WTC11 (cell line): ENCODE measurements around the gene SCAI. TPM values are rescaled to one million over a fixed set of nuclear protein-coding genes. Genes with fewer than 3 reads are reported as not detected.

ENCODE experiments used
- ATAC-seq: fragments of 200-7000 bp; cut with Tn5 transposase; 2 replicates; pipeline ENCODE4 v1.10.0; 2021; ENCODE audit warnings: mild to moderate bottlenecking, moderate library complexity
- CTCF ChIA-PET: fragments of 300-600 bp; sonication (Branson Sonifier 250); formaldehyde crosslinking; loops from one replicate; lab custom pipeline; 2021; ENCODE audit warnings: antibody characterized with exemption; lab: Charles Lee
- POLR2A ChIA-PET: fragments of 350-600 bp; sonication (Branson Sonifier 250); formaldehyde crosslinking; loops from one replicate; lab custom pipeline; 2021; ENCODE audit warnings: antibody characterized with exemption; lab: Charles Lee
- DNase-seq: peaks from one replicate; pipeline ENCODE4 v3.0.0; 2021; ENCODE audit warnings: low spot score
- H3K27ac Mint-ChIP-seq: 2 replicates; pipeline ENCODE4 v1.8.0; 2021; ENCODE audit warnings: mixed read lengths
- H3K27me3 Mint-ChIP-seq: 2 replicates; pipeline ENCODE4 v1.8.0; 2021; ENCODE audit warnings: low read depth, mild to moderate bottlenecking, moderate library complexity, mixed read lengths
- H3K36me3 Mint-ChIP-seq: 2 replicates; pipeline ENCODE4 v1.8.0; 2021; ENCODE audit warnings: mixed read lengths
- H3K4me1 Mint-ChIP-seq: 2 replicates; pipeline ENCODE4 v1.8.0; 2022; ENCODE audit warnings: mixed read lengths
- H3K4me3 Mint-ChIP-seq: 2 replicates; pipeline ENCODE4 v1.8.0; 2021; ENCODE audit warnings: mild to moderate bottlenecking, moderate library complexity, mixed read lengths
- H3K9me3 Mint-ChIP-seq: 2 replicates; pipeline ENCODE4 v1.8.0; 2021; ENCODE audit warnings: mixed read lengths
- ATF1 ChIP-seq: sonication (generic); formaldehyde crosslinking; IDR thresholded peaks from 2 replicates; pipeline ENCODE4 v1.8.1; 2023; ENCODE audit warnings: mild to moderate bottlenecking, moderate library complexity, missing genetic modification reagents
- ATF2 ChIP-seq: sonication (generic); formaldehyde crosslinking; IDR thresholded peaks from 2 replicates; pipeline ENCODE4 v1.8.1; 2022; ENCODE audit warnings: low read depth, missing genetic modification reagents, borderline replicate concordance
- ATF6 ChIP-seq: sonication (generic); formaldehyde crosslinking; IDR thresholded peaks from 2 replicates; pipeline ENCODE4 v1.8.1; 2023; ENCODE audit warnings: mild to moderate bottlenecking, missing genetic modification reagents
- CTCF ChIP-seq: fragments of 200-600 bp; IDR thresholded peaks from 2 replicates; pipeline ENCODE4 v1.8.0; 2022; ENCODE audit warnings: antibody characterized with exemption
- FOXJ3 ChIP-seq: sonication (generic); formaldehyde crosslinking; IDR thresholded peaks from 2 replicates; pipeline ENCODE4 v1.9.0; 2021; ENCODE audit warnings: missing genetic modification reagents, mild to moderate bottlenecking, borderline replicate concordance
- GTF2I ChIP-seq: fragments of 250-450 bp; sonication (Bioruptor Pico); conservative IDR thresholded peaks from 2 replicates; pipeline ENCODE4 v1.4.0; 2021; ENCODE audit warnings: mild to moderate bottlenecking
- IRF1 ChIP-seq: sonication (generic); formaldehyde crosslinking; IDR thresholded peaks from 2 replicates; pipeline ENCODE4 v1.8.0; 2023; ENCODE audit warnings: missing genetic modification reagents
- MXD4 ChIP-seq: fragments of 250-450 bp; sonication (Bioruptor Pico); IDR thresholded peaks from 2 replicates; pipeline ENCODE4 v1.8.0; 2021; ENCODE audit warnings: mild to moderate bottlenecking, moderate library complexity, borderline replicate concordance
- NR2C2 ChIP-seq: sonication (generic); formaldehyde crosslinking; IDR thresholded peaks from 2 replicates; pipeline ENCODE4 v1.8.0; 2022; ENCODE audit warnings: mild to moderate bottlenecking, missing genetic modification reagents
- PRDM15 ChIP-seq: sonication (generic); formaldehyde crosslinking; IDR thresholded peaks from 2 replicates; pipeline ENCODE4 v1.8.0; 2022; ENCODE audit warnings: missing genetic modification reagents
- SP1 ChIP-seq: sonication (generic); formaldehyde crosslinking; conservative IDR thresholded peaks from 2 replicates; pipeline ENCODE4 v1.8.1; 2022; ENCODE audit warnings: missing genetic modification reagents
- ZMAT4 ChIP-seq: fragments of 250-450 bp; sonication (Bioruptor Pico); IDR thresholded peaks from 2 replicates; pipeline ENCODE4 v1.9.0; 2021; ENCODE audit warnings: mild to moderate bottlenecking
- ZNF263 ChIP-seq: sonication (generic); formaldehyde crosslinking; IDR thresholded peaks from 2 replicates; pipeline ENCODE4 v1.8.1; 2022; ENCODE audit warnings: low read depth, mild to moderate bottlenecking, moderate library complexity, missing genetic modification reagents
- total RNA-seq: library from RNA; stranded (reverse); gene quantifications from 3 replicates; pipeline ENCODE4 v1.2.3, GENCODE V29; 2021

Gene SCAI
- total RNA-seq, 1 experiment from 2014 or later = 20.4 TPM

GRCh38 chr9:125153712-125154367 is 10.5 kb upstream of the SCAI start (continued):
- TF ChIP-seq ATF2 (CRISPR knock-in tag) = no peak
- TF ChIP-seq, all 79 proteins: peak for 0

DNA sequence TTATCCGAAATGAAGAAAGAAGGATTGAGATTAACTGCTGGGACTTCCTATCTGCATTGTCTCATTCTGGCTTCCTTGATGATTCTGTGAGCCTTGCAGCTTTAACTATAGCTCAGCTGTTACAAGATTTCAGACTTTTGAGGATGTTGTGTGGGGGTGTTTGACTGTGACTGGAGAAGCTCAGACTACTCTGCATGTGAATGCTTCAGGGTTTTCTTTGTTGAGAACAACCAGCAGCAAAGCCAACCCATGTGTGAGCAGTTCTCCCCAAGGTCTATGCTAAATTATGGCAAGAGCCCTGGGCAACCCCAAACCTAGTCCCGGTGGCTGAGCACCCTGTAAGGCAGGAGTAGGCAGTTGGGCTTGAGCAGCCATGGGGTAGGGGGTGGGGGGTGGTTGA is 8.4 kb upstream of the SCAI start:
- Mint-ChIP-seq H3K27me3 (no peaks in the 10 kb centered on the region), H3K4me3 (no peak overlapping the region), H3K9me3 (no peaks in the 10 kb centered on the region), H3K36me3 (peaks cover 37% of the 10 kb centered on the region), H3K27ac (peak overlapping the region; percentile 66; the same call in 1 of the 2 replicates), H3K4me1 (peaks cover 4% of the 10 kb centered on the region)
- POLR2A ChIA-PET = interaction anchor here (0.8 kb wide), 1 partner anchor 144 kb away, joined by 3 read pairs; no protein-coding TSS in a partner anchor
- CTCF ChIA-PET = interaction anchor here (1.4 kb wide), 1 partner anchor 9 kb away, joined by 6 read pairs; the partner anchor contains the start of gene SCAI
- ATAC-seq = peak; percentile 74
- DNase-seq = no peak
- TF ChIP-seq PRDM15 (CRISPR knock-in tag) (no peak), CTCF (no peak), IRF1 (no peak), ATF6 (CRISPR knock-in tag) (no peak), NR2C2 (no peak), GTF2I (CRISPR knock-in tag) (no peak), FOXJ3 (CRISPR knock-in tag) (no peak), SP1 (CRISPR knock-in tag) (no peak), ATF1 (CRISPR knock-in tag) (no peak), MXD4 (CRISPR knock-in tag) (no peak), ZNF263 (CRISPR knock-in tag) (no peak), ZMAT4 (CRISPR knock-in tag) (no peak)
